GM21619 (cell line): ENCODE data around the gene LRP8.
"Not testable (repeated sequence)": the region's sequence is repeated elsewhere in the genome, so short reads cannot be mapped to it uniquely, and the experiment has no call there.

ENCODE experiments used
- ATAC-seq: cut with Tn5 transposase; IDR thresholded peaks from one replicate; pipeline ENCODE4 v1.9.1; 2021; ENCODE audit not compliant: unreplicated experiment

LRP8 gene

DNA sequence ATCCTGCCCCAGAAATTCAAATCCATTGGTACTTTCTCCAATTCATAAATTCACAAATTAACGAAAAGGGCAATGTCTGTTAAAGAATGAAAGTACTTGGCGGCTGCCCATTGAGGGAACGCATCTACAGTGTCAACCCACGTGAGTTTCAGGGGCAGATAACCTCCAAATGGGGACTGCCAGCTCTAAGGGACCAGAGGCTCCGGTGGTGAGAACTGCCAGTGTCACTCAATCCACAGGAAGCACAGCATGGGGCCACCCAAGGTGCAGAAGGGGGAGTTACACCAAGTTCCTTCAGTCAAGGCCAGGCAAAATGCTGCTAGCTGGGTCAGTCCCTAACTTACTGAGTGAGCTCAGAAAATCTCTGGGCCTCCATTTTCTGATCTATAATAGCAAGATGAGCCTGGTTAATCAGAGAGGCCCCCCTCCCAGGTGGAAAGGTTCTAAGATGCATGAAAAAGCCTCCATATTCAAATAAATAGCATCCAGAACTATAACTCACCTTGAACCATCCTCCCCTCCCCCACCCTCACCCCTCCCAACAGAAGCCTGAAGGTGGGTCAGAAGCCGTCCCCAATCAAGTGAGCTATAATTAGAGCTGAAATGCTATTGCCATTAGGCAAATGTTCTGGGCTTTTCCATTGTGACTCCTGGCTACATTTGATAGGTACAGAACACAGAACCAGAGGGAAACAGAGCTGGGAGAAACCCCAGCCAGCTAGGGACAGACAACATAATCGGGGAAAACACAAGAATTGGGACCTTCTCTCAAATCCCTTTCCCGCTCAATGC lies 41.7 kb downstream of the LRP8 start:
- ATAC-seq: no peak

DNA sequence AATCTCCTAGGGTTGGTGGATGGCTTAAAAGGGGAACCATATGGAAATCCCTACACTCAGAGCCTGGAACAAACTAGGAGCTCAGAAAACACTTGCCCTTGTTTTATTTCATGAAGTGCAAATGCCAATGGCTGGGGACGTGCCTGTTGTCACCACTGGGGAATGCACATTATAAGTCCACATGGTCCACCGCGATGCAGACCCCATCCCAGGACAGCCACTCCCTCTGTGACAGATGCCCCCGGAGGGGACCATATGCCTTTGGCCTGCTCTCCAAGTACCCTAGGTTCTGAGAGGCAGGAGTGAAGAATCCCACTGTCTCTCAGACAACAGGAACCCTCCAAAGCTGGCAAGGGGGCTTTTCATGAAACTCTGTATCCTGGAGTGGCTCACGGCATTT lies 42.3 kb downstream of the LRP8 start:
- no peak for ATAC-seq

DNA sequence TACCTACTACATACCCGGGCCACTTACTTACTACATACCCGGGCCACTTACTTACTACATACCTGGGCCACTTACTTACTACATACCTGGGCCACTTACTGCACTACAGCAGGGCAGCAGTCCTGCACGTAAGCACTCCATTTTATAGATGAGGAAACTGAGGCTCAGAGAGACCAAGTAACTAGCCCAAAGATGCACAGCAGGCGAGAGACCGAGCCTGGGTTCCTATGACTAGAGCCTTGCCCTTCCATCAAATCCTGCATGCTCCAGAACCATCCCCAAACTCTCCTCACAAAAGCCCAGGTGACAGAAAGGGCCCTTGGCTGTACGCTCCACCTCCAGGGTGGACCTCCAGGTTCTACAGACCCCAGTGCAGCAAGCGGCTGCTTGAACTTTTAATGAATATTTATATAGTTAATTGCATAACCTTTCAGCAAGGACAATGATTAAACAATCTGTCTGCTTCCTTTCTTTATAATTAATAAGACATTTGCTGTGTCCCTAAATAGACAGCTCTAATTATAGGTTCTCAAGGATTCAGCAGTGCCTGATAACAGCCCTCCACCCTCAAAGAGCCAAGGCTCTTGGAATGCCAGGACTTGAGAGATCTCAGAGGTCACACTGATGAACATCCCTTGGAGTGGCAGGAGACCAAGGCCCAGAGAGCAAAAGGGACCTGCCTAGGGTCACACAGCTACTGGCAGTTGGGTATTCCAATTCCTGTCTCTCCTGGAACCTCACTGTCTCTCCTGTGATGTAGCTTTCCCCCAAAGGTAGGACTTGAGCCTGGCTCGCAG lies 43.4 kb downstream of the LRP8 start:
- no peak for ATAC-seq

DNA sequence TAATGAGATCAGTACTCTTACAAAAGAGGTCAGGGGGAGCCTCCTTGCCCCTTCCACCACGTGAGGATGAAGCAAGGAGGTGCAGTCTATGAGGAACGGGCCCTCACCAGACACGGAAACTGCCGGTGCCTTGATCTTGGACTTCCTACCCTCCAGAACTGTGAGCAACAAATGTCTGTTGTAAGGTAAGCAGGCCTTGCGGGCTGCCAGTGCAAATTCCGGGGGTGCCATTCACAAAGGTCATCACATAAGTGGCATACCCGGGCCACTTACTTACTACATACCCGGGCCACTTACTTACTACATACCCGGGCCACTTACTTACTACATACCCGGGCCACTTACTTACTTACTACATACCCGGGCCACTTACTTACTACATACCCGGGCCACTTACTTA lies 44.7 kb downstream of the LRP8 start:
- ATAC-seq: not testable (repeated sequence)

DNA sequence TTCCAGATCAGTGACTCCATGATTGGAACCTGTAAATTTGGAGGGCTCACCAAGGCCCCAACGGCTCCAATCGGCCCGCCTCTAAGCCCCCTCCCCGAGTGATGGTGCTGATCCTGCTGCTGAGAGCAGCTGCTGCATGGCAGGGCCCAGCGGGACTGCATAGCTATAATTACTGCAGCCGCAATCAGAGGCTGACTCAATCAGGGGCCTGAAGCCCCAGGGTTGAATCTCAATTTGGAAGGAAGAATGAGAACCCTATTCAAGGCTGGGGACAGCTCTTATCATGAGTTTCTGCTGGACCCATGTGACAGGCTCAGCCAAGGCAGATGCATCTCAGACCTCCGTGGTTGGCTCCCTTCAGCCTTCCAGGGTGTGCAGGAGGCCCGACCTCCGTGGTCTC lies 46.7 kb downstream of the LRP8 start:
- ATAC-seq: no peak

DNA sequence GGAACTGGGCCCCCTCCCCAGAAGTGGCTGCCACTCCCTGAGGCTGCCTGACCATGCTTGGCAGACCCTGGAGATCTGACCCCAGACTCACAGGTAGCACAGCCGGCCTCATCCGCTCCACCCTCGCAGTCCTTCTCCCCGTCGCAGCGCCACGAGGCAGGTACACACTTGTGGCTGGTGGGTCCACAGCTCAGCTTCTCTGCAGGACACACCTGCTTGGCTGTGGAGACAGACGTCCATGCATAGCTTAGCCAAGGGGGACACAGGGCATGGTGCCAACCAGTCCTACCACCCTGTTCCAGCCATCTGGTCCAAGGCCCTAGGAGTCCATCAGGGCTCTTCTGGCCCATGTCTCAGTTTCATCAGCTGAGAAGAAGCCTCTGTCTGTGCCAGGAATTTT lies 47.4 kb downstream of the LRP8 start:
- ATAC-seq: no peak

DNA sequence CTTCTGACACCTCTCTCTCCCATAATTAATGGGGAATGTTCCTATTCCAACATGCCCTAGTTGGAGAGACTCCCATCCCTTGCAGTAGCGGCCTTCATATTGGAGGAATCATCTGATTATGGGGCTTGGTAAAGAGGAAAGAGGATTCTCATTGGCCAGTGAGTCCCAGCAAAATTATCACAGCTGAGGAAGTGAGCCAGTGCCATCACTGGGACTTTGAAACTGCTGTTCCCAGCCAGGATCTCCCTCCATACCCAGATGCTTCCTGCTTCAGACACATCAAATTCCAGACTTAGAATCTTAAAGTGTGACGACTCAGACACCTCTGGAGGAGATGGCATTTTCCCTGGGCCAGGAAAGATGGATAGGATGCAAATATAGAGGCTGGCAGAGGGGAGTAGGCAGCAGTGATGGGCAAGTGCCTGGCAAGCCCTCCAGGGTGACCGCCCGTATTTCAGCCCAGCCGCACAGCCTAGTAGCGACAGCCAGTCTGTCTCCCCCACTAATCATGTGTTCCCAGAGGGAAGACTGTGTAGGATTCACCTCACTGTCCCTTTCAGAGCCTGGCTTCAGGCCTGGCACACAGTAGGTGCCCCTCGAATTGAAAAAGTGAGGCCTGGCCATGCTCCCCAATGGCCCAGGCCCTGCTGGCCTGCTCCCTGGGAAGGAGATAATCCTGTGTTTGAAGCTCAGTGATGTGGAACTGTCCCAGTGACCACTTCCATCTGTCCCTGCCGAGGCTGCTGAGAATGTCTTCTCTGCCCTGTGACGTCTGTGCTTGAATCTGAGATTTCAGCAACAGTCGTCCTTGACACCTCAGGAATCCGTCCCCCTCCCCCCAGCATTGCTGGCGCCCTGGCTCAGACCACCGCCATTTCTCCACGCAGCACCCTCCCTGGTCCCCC lies 48.3 kb downstream of the LRP8 start:
- ATAC-seq: no peak

DNA sequence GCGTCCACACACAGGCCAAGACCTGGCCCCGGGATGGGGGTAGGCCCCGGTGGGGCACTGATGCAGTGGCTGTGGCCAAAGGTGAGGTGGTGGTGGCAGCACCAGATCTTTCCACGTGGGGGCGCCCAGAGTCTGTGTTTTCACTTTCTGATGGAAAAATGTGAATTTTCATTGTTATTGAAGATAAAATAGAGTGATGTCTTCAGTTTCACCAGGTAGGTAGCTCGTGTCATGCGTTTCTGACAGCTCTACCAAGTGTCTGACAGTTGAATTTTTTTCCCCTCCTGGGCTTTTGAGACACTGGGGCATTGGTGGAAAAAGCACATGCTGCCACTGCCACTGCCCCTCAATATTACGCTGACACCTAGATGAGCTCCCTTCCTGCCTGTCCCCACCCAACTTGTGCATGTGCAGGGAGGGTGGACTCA lies 49.6 kb downstream of the LRP8 start:
- ATAC-seq: no peak

DNA sequence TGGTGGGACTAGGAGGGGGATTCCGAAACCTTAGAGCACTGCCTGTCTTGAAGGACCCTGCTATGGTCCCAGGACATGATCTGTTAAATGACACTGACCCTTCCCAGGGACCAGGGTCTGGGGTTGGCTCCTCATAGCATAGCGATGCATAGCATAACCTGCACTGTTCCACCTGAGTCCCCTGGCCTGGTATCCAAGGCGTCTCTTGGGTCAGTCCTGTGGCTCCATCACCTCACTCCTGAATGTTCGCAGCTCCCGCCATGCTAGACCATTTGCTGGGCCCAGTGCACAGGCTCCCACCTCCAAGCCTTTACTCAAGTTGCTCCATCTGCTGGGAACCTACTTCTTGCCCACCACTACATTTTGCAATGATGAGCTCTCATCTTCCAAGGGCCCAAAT lies 50.5 kb downstream of the LRP8 start:
- no peak for ATAC-seq

DNA sequence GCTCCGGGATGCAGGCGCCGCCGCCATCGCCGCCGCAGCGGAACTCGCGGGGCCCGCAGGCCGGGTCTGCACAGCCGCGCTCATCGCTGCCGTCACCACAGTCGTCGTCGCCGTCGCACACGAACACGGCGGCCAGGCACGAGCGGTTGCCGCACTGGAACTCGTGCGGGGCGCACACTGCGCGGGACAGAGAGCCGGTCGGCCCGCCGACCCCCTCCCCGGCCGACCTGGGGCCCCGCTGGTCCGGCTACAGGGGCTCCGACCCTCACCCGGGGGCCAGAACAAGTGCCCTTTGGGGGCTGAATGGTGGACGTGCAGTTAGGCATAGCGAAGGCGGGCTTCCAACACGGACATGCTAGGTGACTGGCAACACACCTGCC lies 51.0 kb downstream of the LRP8 start:
- ATAC-seq: no peak

DNA sequence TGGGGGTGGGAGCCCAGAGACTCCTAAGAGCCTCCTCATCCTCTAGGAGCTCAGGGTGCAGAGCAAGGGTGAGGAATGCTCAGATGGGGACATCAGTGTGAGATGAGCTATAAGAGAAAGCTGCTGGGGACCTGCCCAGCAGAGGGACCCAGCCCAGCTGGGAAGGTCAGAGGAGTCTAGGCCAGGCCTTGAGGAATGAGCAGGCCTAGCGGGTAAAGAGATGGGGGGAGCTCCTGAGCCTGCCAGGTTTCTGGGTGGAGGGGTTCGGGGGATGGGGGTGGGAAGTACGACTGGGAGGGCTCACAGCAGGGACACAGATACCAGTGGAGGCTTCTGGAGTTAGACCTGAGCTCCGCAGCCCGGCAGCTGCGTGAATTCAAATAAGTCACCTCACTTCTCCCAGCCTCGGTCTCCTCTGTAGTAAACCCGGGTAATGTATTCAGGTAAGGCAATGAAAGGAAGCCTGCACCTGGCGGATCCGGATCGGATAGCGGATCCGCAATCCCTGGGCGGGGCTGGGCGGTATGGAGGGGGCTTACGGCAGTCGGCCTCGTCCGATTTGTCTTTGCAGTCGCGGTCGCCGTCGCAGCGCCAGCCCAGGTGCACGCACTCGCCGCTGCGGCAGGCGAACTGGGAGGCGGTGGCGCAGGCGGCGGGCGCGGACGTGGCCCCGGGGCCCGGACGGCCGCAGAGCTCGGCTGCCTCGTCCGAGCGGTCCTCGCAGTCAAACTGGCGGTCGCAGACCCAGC lies 51.5 kb downstream of the LRP8 start:
- no peak for ATAC-seq

DNA sequence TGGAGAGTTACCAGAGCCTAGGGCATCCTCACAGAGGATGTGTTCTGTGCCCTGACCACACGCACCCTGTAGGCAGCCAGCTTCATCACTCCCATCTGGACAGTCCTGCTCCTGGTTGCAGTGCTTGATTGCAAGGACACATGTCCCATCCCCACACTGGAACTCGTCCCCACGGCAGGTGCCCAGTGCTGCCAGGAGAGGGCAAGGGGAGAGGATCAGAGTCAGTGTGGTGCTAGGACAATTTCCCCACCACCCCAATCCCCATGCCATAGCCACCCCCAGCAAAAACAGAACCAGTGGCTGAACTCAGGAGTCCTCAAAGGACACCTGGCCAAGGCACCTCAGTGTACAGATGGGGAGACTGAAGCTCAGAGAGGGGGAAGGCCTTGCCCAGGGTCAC lies 52.3 kb downstream of the LRP8 start:
- ATAC-seq: no peak

DNA sequence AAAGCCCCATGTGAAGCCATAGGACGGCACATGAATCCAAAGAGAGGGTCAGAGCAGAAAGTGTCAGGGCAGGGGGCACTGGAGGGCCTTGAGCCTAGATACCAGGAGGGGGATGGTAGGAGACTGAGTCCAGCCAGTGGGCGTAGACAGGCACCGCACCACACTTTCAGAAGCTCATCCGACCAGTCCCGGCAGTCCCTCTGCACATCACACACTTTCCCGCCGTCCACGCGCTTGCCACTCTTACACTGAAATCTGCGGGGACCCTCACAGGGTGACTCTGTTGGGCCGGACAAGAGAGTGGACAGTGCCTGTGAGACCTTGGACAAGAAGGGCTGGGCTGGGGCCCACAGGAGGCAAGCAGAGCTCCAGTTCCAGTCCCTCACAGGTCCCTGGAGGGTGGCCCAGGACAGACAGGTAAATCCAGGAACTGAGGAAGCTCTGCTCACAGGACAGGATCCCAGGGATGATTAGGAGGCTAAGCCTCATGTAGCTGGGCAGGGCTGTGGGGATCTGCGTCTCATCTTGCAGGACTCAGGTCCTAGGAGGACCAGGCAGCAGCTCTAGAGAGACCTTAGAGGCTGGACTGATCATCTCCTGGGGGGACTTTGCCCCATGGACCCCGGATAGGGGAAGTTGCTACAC lies 53.2 kb downstream of the LRP8 start:
- no peak for ATAC-seq

DNA sequence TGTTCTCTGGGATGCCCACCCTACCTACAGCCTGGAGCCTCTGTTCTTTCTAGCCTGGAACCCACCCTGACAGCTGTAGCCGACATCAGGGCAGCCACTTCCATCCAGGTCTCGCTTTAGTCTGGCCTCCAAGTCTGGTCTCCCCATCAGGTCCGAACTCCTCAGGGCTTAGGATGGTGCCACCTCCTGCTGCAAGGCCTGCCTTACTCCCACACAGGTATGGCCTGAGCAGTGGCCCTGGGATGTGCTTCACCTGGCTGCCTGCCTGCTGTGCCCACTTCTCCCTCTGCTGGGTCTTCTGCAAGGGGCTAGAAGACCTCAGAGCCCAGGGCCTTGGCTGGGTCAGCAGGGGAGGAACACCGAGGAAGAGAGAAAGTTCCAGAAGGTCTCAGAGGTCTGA lies 53.8 kb downstream of the LRP8 start:
- ATAC-seq: no peak

DNA sequence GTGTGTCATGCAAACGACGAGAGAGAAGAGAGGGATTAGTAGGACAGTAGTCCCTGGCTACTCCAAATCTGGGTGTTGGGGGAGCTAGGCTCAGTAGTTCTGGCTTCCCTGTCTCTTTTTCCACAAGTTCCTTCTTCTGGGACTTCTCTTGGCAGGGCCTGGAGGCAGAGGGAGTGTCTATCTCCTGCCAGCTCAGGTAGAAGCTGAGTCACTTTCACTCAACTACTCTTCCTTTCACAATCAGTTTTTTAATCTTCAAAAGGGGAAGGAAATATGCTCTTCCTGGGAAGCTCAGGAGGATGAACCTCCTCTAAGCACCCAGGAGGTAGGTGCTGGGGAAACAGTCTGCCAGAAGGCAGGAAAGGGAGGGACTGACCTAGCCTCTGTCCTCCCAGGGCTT lies 54.3 kb downstream of the LRP8 start:
- ATAC-seq: no peak

DNA sequence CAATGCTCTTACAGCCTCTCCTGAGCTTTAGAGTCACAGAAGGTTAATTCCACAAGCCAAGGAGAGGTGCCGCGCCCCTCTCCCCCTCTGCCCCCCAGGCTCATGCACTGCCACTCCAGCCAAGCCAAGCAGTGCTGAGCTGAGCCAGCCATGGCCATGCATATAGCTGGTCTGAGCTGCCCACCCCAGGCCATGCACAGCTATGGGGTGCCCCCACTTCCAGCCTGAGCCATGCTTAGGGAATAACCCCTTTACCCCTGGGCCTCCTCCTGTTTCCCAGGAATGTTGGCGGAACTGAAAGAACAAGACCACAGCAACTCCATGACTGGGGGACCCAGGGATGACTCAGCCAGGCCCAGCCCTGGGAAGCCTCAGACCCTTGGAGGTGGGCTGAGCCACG lies 55.5 kb downstream of the LRP8 start:
- ATAC-seq: no peak

DNA sequence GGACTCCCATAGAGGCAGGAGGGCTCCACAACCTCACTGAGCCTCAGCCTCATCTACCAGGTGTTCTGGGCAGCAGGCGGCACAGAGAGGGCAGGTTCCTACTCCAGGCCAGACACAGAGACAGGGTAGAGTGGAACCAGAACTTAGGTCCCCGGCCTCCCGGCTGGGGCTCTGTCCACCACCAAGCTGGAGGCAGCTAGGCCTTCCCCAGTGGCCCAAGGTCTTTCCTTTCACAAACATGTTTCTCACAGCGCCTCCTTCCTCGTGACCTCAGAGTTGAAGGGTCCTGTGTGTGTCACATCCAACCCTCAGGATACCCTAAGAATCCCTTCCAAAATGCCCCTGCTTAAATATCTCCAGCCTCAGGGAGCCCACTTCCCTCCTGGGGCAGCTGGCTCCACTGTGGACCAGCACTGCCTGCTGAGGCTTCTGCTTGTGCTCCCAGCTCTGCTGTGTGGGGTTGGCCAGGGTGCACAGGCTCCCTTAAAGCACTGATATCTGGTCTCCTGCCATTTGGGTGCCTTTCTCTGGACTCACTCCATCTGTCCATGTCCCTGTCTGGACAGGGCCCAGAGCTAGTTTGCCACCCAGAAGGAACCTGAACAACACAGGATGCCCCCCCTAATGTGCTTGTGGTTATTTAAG lies 56.3 kb downstream of the LRP8 start:
- ATAC-seq: no peak

DNA sequence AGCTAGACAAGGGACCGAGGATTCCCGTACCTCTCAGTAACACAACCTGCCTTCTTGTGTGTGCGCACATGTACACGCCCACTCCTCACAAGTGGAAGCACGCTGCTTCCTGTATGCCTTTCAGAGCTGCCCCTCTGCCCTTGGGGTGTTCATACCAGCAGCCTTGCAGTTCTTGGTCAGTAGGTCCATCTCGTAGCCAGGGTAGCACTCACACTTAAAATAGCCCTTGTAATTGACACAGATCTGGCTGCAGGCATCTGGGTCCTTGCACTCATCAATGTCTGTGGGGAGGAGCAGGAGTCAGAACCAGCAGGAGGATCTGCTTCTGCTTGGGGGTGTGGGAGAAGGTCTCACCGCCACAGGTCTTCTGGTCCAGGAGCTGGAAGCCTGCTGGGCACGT lies 57.0 kb downstream of the LRP8 start:
- ATAC-seq: no peak

DNA sequence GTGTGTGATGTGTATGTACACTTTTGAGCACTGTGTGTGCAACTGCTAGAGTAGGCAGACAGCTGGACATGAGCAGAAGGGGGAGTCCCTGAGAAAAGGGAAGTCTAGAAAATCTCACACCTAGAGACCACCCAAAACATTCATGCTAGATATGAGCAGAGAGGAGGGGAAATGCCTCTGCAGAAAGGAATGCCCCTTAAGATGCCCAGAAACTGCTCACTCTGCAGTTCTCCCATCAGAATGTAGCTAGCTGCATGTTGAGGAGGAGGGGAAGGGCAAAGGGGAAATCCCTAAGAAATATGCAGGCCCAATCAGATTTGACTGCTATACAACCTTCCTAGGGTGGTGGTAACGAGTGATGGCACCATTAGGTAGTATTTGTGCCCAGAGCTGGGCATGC lies 57.8 kb downstream of the LRP8 start:
- ATAC-seq: no peak

DNA sequence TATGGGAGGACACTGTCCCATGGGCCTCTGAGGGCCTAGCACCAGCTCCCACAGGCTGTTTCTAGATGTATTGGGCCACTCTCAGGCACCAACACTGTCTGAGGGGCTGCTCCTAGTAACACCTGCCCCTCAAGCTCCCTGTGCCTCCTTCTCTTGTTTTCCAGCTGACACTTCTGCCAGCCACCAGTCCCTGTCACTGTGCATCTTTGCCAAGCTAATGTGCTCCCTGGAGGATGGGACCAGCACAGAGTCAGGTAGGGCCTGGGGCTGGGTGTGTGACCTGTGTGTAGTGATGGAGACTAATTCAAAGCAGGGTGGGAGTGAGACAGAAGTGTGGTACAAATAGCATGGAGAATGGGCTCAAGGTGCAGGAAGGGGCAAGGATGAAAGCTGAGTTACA lies 60.1 kb downstream of the LRP8 start:
- ATAC-seq: no peak
